Astrocyte (in vitro differentiated cells and primary cell): ENCODE results near the gene FAM241B.

Source experiments
- EZH2 ChIP-seq: IDR thresholded peaks from 2 replicates; pipeline ENCODE4 v1.6.1; 2012; ENCODE audit warnings: mild to moderate bottlenecking, low read length, inconsistent platforms; ENCODE audit not compliant: insufficient read depth
- TF ChIP-seq, protein P1 (sequence below): IDR thresholded peaks from 2 replicates; pipeline ENCODE4 v1.5.1; 2011; ENCODE audit warnings: low read depth, mild to moderate bottlenecking, inconsistent platforms, low read length, moderate library complexity; ENCODE audit not compliant: insufficient read depth

- TF ChIP-seq, protein P1, sequence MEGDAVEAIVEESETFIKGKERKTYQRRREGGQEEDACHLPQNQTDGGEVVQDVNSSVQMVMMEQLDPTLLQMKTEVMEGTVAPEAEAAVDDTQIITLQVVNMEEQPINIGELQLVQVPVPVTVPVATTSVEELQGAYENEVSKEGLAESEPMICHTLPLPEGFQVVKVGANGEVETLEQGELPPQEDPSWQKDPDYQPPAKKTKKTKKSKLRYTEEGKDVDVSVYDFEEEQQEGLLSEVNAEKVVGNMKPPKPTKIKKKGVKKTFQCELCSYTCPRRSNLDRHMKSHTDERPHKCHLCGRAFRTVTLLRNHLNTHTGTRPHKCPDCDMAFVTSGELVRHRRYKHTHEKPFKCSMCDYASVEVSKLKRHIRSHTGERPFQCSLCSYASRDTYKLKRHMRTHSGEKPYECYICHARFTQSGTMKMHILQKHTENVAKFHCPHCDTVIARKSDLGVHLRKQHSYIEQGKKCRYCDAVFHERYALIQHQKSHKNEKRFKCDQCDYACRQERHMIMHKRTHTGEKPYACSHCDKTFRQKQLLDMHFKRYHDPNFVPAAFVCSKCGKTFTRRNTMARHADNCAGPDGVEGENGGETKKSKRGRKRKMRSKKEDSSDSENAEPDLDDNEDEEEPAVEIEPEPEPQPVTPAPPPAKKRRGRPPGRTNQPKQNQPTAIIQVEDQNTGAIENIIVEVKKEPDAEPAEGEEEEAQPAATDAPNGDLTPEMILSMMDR = no peak
- no peak for TF ChIP-seq EZH2
These were observed 17.1 kb downstream of the FAM241B start for GRCh38 chr10:69647126-69647525.
